Embryonic facial prominence (tissue), 1 donor: ENCODE measurements around the gene RNF182.
"Not testable (repeated sequence)": the region's sequence is repeated elsewhere in the genome, so short reads cannot be mapped to it uniquely, and the experiment has no call there.

Experiments used
- DNase-seq: peaks from one replicate; pipeline ENCODE4 v3.0.0-alpha.2; 2016; ENCODE audit errors: extremely low spot score

The RNF182 gene

GRCh38 chr6:14001329-14002012 is 76.7 kb downstream of the RNF182 start:
- DNase-seq: no peak

- DNase-seq: no peak
Measured at GRCh38 chr6:14002176-14002947, 77.6 kb downstream of the RNF182 start.

GRCh38 chr6:14004258-14004657 is 79.5 kb downstream of the RNF182 start:
- no peak for DNase-seq

GRCh38 chr6:14008809-14009208 is 84.1 kb downstream of the RNF182 start:
- no peak for DNase-seq

GRCh38 chr6:14009431-14009830 is 84.7 kb downstream of the RNF182 start:
- no peak for DNase-seq

- DNase-seq: no peak
Measured at GRCh38 chr6:14010275-14010674, 85.5 kb downstream of the RNF182 start.

- DNase-seq: no peak
Measured at GRCh38 chr6:14012313-14013030, 87.7 kb downstream of the RNF182 start.

GRCh38 chr6:14015964-14016363 is 91.2 kb downstream of the RNF182 start:
- DNase-seq: no peak

GRCh38 chr6:14016432-14016831 is 91.7 kb downstream of the RNF182 start:
- no peak for DNase-seq

- no peak for DNase-seq
Measured at GRCh38 chr6:14016935-14017625, 92.3 kb downstream of the RNF182 start.

GRCh38 chr6:14017626-14018475 is 93.1 kb downstream of the RNF182 start:
- no peak for DNase-seq

GRCh38 chr6:14018559-14018958 is 93.8 kb downstream of the RNF182 start:
- DNase-seq: not testable (repeated sequence)

GRCh38 chr6:14020551-14020950 is 95.8 kb downstream of the RNF182 start:
- DNase-seq: no peak

- DNase-seq: no peak
Measured at GRCh38 chr6:14021449-14021848, 96.7 kb downstream of the RNF182 start.

- no peak for DNase-seq
Measured at GRCh38 chr6:14022673-14023072, 97.9 kb downstream of the RNF182 start.

- DNase-seq: no peak
Measured at GRCh38 chr6:14023855-14024254, 99.1 kb downstream of the RNF182 start.

GRCh38 chr6:14025160-14025559 is 100.4 kb downstream of the RNF182 start:
- DNase-seq: no peak

- DNase-seq: peak; percentile 11
Measured at GRCh38 chr6:14026831-14027539, 102.2 kb downstream of the RNF182 start.

- DNase-seq: no peak
Measured at GRCh38 chr6:14028631-14029030, 103.9 kb downstream of the RNF182 start.

GRCh38 chr6:14029605-14030004 is 104.9 kb downstream of the RNF182 start:
- no peak for DNase-seq
